Fibroblast of pulmonary artery (primary cell): ENCODE measurements around the gene TUT7.
"Not testable (repeated sequence)": the region's sequence is repeated elsewhere in the genome, so short reads cannot be mapped to it uniquely, and the experiment has no call there.

Experiments used
- DNase-seq: peaks from one replicate; pipeline ENCODE4 v3.0.0-alpha.2; 2010; ENCODE audit warnings: low read depth
- H3K4me3 ChIP-seq: replicated peaks from 2 replicates; pipeline ENCODE4 v1.5.1; 2011; ENCODE audit warnings: low read depth, mild to moderate bottlenecking, control low read depth, low read length, moderate library complexity
- CTCF ChIP-seq: IDR thresholded peaks from 2 replicates; pipeline ENCODE4 v1.5.1; 2011; ENCODE audit warnings: mild to moderate bottlenecking, control low read depth, low read length, inconsistent platforms; ENCODE audit errors: missing control alignments

TUT7 gene

GRCh38 chr9:86324308-86324707 lies 29.9 kb downstream of the TUT7 start:
- no peak for TF ChIP-seq CTCF
- H3K4me3 ChIP-seq, result no peak overlapping the region
- peak; percentile 53 for DNase-seq

GRCh38 chr9:86322973-86323644 lies 31.1 kb downstream of the TUT7 start:
- no peak overlapping the region for H3K4me3 ChIP-seq
- no peak for TF ChIP-seq CTCF
- peak; percentile 52 for DNase-seq

- TF ChIP-seq CTCF, result no peak
- DNase-seq, result peak; percentile 87
- H3K4me3 ChIP-seq, result no peak overlapping the region
Measured at GRCh38 chr9:86321373-86321772, 32.8 kb downstream of the TUT7 start.

GRCh38 chr9:86318187-86318586 lies 36.0 kb downstream of the TUT7 start:
- no peak for DNase-seq
- H3K4me3 ChIP-seq, result no peak overlapping the region
- no peak for TF ChIP-seq CTCF

- TF ChIP-seq CTCF, result no peak
- peak; percentile 16 for DNase-seq
- no peak overlapping the region for H3K4me3 ChIP-seq
Measured at GRCh38 chr9:86315078-86315477, 39.1 kb downstream of the TUT7 start.

- DNase-seq, H3K4me3 ChIP-seq: not testable (repeated sequence)
Measured at GRCh38 chr9:86312959-86313358, 41.3 kb downstream of the TUT7 start.

- no peak for TF ChIP-seq CTCF
- DNase-seq, result no peak
- no peak overlapping the region for H3K4me3 ChIP-seq
Measured at GRCh38 chr9:86308687-86309086, 45.5 kb downstream of the TUT7 start.
